Naive B cell (primary cell): ENCODE data around the gene SLC10A2. TPM values are rescaled to one million over a fixed set of nuclear protein-coding genes. Genes with fewer than 3 reads are reported as not detected.

Experiments used
- ATAC-seq, 2 donors: fragments of 150-1000 bp; cut with Tn5 transposase; 2 replicates each; pipeline ENCODE4 v1.10.0; 2021; ENCODE audit warnings: low read depth in 2 of 2, mild to moderate bottlenecking in 2 of 2, moderate library complexity in 2 of 2
- DNase-seq: peaks from one replicate; pipeline ENCODE4 v3.0.0; 2022
- H3K27ac Mint-ChIP-seq, 6 donors: one replicate each; pipeline ENCODE4 v1.8.0; 2020 to 2022; ENCODE audit warnings: mild to moderate bottlenecking in 6 of 6, mixed read lengths in 6 of 6, moderate library complexity in 5 of 6, inconsistent platforms in 2 of 6
- H3K27me3 Mint-ChIP-seq, 3 donors: one replicate each; pipeline ENCODE4 v1.8.0; 2021 to 2022; ENCODE audit warnings: mixed read lengths in 3 of 3, mild to moderate bottlenecking in 1 of 3
- H3K36me3 Mint-ChIP-seq, 2 donors: one replicate each; pipeline ENCODE4 v1.8.0; 2020 to 2022; ENCODE audit warnings: mixed read lengths in 2 of 2, inconsistent platforms in 1 of 2, mild to moderate bottlenecking in 1 of 2
- H3K4me1 Mint-ChIP-seq, 3 donors: one replicate each; pipeline ENCODE4 v1.8.0; 2020 to 2022; ENCODE audit warnings: mixed read lengths in 3 of 3, inconsistent platforms in 1 of 3, mild to moderate bottlenecking in 1 of 3, moderate library complexity in 1 of 3
- H3K4me3 Mint-ChIP-seq, 8 donors: one replicate each; pipeline ENCODE4 v1.8.0; 2020 to 2022; ENCODE audit warnings: mild to moderate bottlenecking in 8 of 8, mixed read lengths in 8 of 8, moderate library complexity in 8 of 8, inconsistent platforms in 2 of 8
- H3K9me3 Mint-ChIP-seq, 7 donors: one replicate each; pipeline ENCODE4 v1.8.0; 2020 to 2022; ENCODE audit warnings: mixed read lengths in 7 of 7, mild to moderate bottlenecking in 5 of 7, inconsistent platforms in 2 of 7, moderate library complexity in 1 of 7
- polyA plus RNA-seq, 6 donors: library from polyadenylated mRNA; unstranded; fragments of 300-500 nt; fragmentation: Illumina TruSeq; gene quantifications; one replicate each; pipeline ENCODE4 v1.2.3, GENCODE V29; 2021; ENCODE audit warnings: low read depth in 6 of 6

Gene SLC10A2
- polyA plus RNA-seq, 6 donors from 2014 or later, result not detected

GRCh38 chr13:103081435-103081834, 15.2 kb upstream of the SLC10A2 start:
- DNase-seq (no peak), ATAC-seq (no peak)
- no peaks in the 10 kb centered on the region for H3K36me3 Mint-ChIP-seq
- peaks cover 0 to 4% (median 0%) of the 10 kb centered on the region in 7 donors for H3K9me3 Mint-ChIP-seq
- H3K27me3 Mint-ChIP-seq, result no peaks in the 10 kb centered on the region
- no peak overlapping the region for H3K4me3 Mint-ChIP-seq
- peaks cover 12 to 16% (median 13%) of the 10 kb centered on the region in 3 donors for H3K4me1 Mint-ChIP-seq
- H3K27ac Mint-ChIP-seq, result no peak overlapping the region

GRCh38 chr13:103078158-103078557, 11.9 kb upstream of the SLC10A2 start:
- peak overlapping the region in 3 of 6 donors; percentile 5 to 36 (median 27) for H3K27ac Mint-ChIP-seq
- no peaks in the 10 kb centered on the region for H3K36me3 Mint-ChIP-seq
- DNase-seq, result no peak

GRCh38 chr13:103068836-103069235, 2.6 kb upstream of the SLC10A2 start:
- DNase-seq (no peak), ATAC-seq (no peak)
- peaks cover 0 to 5% (median 0%) of the 10 kb centered on the region in 7 donors for H3K9me3 Mint-ChIP-seq
- no peak overlapping the region for H3K27ac Mint-ChIP-seq
- H3K36me3 Mint-ChIP-seq, result no peaks in the 10 kb centered on the region
- H3K4me3 Mint-ChIP-seq, result no peak overlapping the region
- H3K27me3 Mint-ChIP-seq, result peaks cover 0 to 5% (median 0%) of the 10 kb centered on the region in 3 donors
- peaks cover 0 to 4% (median 0%) of the 10 kb centered on the region in 3 donors for H3K4me1 Mint-ChIP-seq

More at GRCh38 chr13:103078158-103078557, 11.9 kb upstream of the SLC10A2 start:
- ATAC-seq, result peak; percentile 37 to 45
- peaks cover 12 to 16% (median 13%) of the 10 kb centered on the region in 3 donors for H3K4me1 Mint-ChIP-seq
- H3K27me3 Mint-ChIP-seq, result no peaks in the 10 kb centered on the region
- peaks cover 0 to 7% (median 3%) of the 10 kb centered on the region in 7 donors for H3K9me3 Mint-ChIP-seq
- H3K4me3 Mint-ChIP-seq, result peak overlapping the region; percentile 15 to 75 (median 54)

- no peak for DNase-seq
- Mint-ChIP-seq H3K9me3 (peaks cover 0 to 5% (median 0%) of the 10 kb centered on the region in 7 donors), H3K36me3 (no peaks in the 10 kb centered on the region), H3K27ac (no peak overlapping the region), H3K27me3 (peaks cover 0 to 5% (median 0%) of the 10 kb centered on the region in 3 donors), H3K4me3 (no peak overlapping the region), H3K4me1 (peaks cover 0 to 4% (median 0%) of the 10 kb centered on the region in 3 donors)
- ATAC-seq, result no peak
These were observed 1.7 kb upstream of the SLC10A2 start for GRCh38 chr13:103067751-103068555.

GRCh38 chr13:103066781-103067345, 646 bp upstream of the SLC10A2 start:
- H3K36me3 Mint-ChIP-seq, result no peaks in the 10 kb centered on the region
- H3K4me1 Mint-ChIP-seq, result peaks cover 0 to 4% (median 0%) of the 10 kb centered on the region in 3 donors
- DNase-seq (no peak), ATAC-seq (no peak)
- H3K27me3 Mint-ChIP-seq, result peaks cover 0 to 5% (median 0%) of the 10 kb centered on the region in 3 donors
- peaks cover 0 to 2% (median 0%) of the 10 kb centered on the region in 7 donors for H3K9me3 Mint-ChIP-seq
- H3K27ac Mint-ChIP-seq, result no peak overlapping the region
- no peak overlapping the region for H3K4me3 Mint-ChIP-seq

GRCh38 chr13:103063376-103063775, 2.8 kb downstream of the SLC10A2 start:
- Mint-ChIP-seq H3K27ac (no peak overlapping the region), H3K4me3 (no peak overlapping the region), H3K36me3 (no peaks in the 10 kb centered on the region), H3K4me1 (peaks cover 0 to 4% (median 0%) of the 10 kb centered on the region in 3 donors), H3K9me3 (peaks cover 0 to 16% (median 2%) of the 10 kb centered on the region in 7 donors), H3K27me3 (peaks cover 0 to 5% (median 0%) of the 10 kb centered on the region in 3 donors)
- no peak for DNase-seq
- no peak for ATAC-seq

GRCh38 chr13:103062079-103062478, 4.1 kb downstream of the SLC10A2 start:
- no peak overlapping the region for H3K4me3 Mint-ChIP-seq
- no peak for ATAC-seq
- no peaks in the 10 kb centered on the region for H3K4me1 Mint-ChIP-seq
- no peak overlapping the region for H3K27ac Mint-ChIP-seq
- no peak for DNase-seq
- H3K27me3 Mint-ChIP-seq, result peaks cover 0 to 3% (median 0%) of the 10 kb centered on the region in 3 donors
- H3K9me3 Mint-ChIP-seq, result peaks cover 0 to 21% (median 10%) of the 10 kb centered on the region in 7 donors
- peaks cover 0 to under 1% of the 10 kb centered on the region in 2 donors for H3K36me3 Mint-ChIP-seq

GRCh38 chr13:103056008-103056407, 10.2 kb downstream of the SLC10A2 start:
- ATAC-seq (no peak), DNase-seq (no peak)
- peaks cover 15 to 54% (median 29%) of the 10 kb centered on the region in 7 donors for H3K9me3 Mint-ChIP-seq
- peaks cover 0 to 22% of the 10 kb centered on the region in 2 donors for H3K36me3 Mint-ChIP-seq
- H3K27ac Mint-ChIP-seq, result no peak overlapping the region
- no peaks in the 10 kb centered on the region for H3K27me3 Mint-ChIP-seq
- H3K4me1 Mint-ChIP-seq, result peaks cover 0 to 7% (median 0%) of the 10 kb centered on the region in 3 donors
- H3K4me3 Mint-ChIP-seq, result no peak overlapping the region

GRCh38 chr13:103055166-103055565, 11.1 kb downstream of the SLC10A2 start:
- no peak overlapping the region for H3K27ac Mint-ChIP-seq
- no peaks in the 10 kb centered on the region for H3K27me3 Mint-ChIP-seq
- H3K9me3 Mint-ChIP-seq, result peaks cover 15 to 54% (median 29%) of the 10 kb centered on the region in 7 donors
- ATAC-seq (no peak), DNase-seq (no peak)
- peaks cover 0 to 22% of the 10 kb centered on the region in 2 donors for H3K36me3 Mint-ChIP-seq
- H3K4me3 Mint-ChIP-seq, result no peak overlapping the region
- peaks cover 0 to 7% (median 0%) of the 10 kb centered on the region in 3 donors for H3K4me1 Mint-ChIP-seq

- Mint-ChIP-seq H3K4me3 (no peak overlapping the region), H3K9me3 (peaks cover 0 to 4% (median 0%) of the 10 kb centered on the region in 7 donors), H3K36me3 (no peaks in the 10 kb centered on the region), H3K27me3 (peaks cover 0 to 7% (median 0%) of the 10 kb centered on the region in 3 donors), H3K4me1 (no peaks in the 10 kb centered on the region), H3K27ac (no peak overlapping the region)
- no peak for ATAC-seq
- no peak for DNase-seq
These were observed 19.5 kb downstream of the SLC10A2 start for GRCh38 chr13:103046676-103047075.

- no peak for DNase-seq
These were observed 22.2 kb downstream of the SLC10A2 start for GRCh38 chr13:103044056-103044455.

GRCh38 chr13:103040006-103040405, 26.2 kb downstream of the SLC10A2 start:
- no peaks in the 10 kb centered on the region for H3K27me3 Mint-ChIP-seq

More at GRCh38 chr13:103044056-103044455, 22.2 kb downstream of the SLC10A2 start:
- Mint-ChIP-seq H3K27ac (no peak overlapping the region), H3K9me3 (peaks cover 0 to 4% (median 0%) of the 10 kb centered on the region in 7 donors), H3K36me3 (no peaks in the 10 kb centered on the region), H3K27me3 (peaks cover 0 to 7% (median 0%) of the 10 kb centered on the region in 3 donors), H3K4me3 (no peak overlapping the region), H3K4me1 (no peaks in the 10 kb centered on the region)
- ATAC-seq, result no peak

GRCh38 chr13:103039183-103039582, 27.0 kb downstream of the SLC10A2 start:
- Mint-ChIP-seq H3K36me3 (no peaks in the 10 kb centered on the region), H3K27me3 (no peaks in the 10 kb centered on the region), H3K4me1 (peaks cover under 1 to 2% (median 1%) of the 10 kb centered on the region in 3 donors), H3K9me3 (no peaks in the 10 kb centered on the region), H3K27ac (peak overlapping the region in 1 of 6 donors; percentile 78), H3K4me3 (no peak overlapping the region)
- ATAC-seq (no peak), DNase-seq (no peak)

More at GRCh38 chr13:103040006-103040405, 26.2 kb downstream of the SLC10A2 start:
- Mint-ChIP-seq H3K9me3 (no peaks in the 10 kb centered on the region), H3K36me3 (no peaks in the 10 kb centered on the region), H3K4me1 (no peaks in the 10 kb centered on the region), H3K27ac (no peak overlapping the region), H3K4me3 (no peak overlapping the region)
- no peak for DNase-seq
- no peak for ATAC-seq
